D721Med (cell line): ENCODE results near the gene AQR.
"Not testable (repeated sequence)": the region's sequence is repeated elsewhere in the genome, so short reads cannot be mapped to it uniquely, and the experiment has no call there.

ENCODE experiments used
- DNase-seq: peaks from one replicate; pipeline ENCODE4 v3.0.0; 2011; ENCODE audit warnings: low spot score; ENCODE audit not compliant: insufficient read length
- FAIRE-seq: peaks from 2 replicates; lab custom pipeline; 2011; peaks lifted over from hg19 to GRCh38; lab: Jason Lieb, UNC
- CTCF ChIP-seq: IDR thresholded peaks from 2 replicates; pipeline ENCODE4 v1.5.1; 2012; ENCODE audit warnings: mild to moderate bottlenecking, control low read depth; ENCODE audit not compliant: insufficient read depth; ENCODE audit errors: missing control alignments

AQR gene

GRCh38 chr15:34828145-34828911 lies 141.2 kb downstream of the AQR start:
- DNase-seq, result no peak
- no peak for TF ChIP-seq CTCF
- peak; percentile 44 for FAIRE-seq

GRCh38 chr15:34821831-34822230 lies 147.7 kb downstream of the AQR start:
- no peak for FAIRE-seq
- no peak for TF ChIP-seq CTCF

GRCh38 chr15:34820110-34820509 lies 149.4 kb downstream of the AQR start:
- FAIRE-seq (no peak), DNase-seq (no peak)
- TF ChIP-seq CTCF, result no peak

More at GRCh38 chr15:34821831-34822230, 147.7 kb downstream of the AQR start:
- no peak for DNase-seq

- no peak for DNase-seq
- TF ChIP-seq CTCF, result no peak
- no peak for FAIRE-seq
Observed at GRCh38 chr15:34818526-34818925, 151.0 kb downstream of the AQR start.

- no peak for TF ChIP-seq CTCF
- DNase-seq, result no peak
- FAIRE-seq, result no peak
Observed at GRCh38 chr15:34815836-34816235, 153.7 kb downstream of the AQR start.

- DNase-seq (no peak), FAIRE-seq (no peak)
- no peak for TF ChIP-seq CTCF
Observed at GRCh38 chr15:34813446-34814190, 155.9 kb downstream of the AQR start.

- not testable (repeated sequence) for FAIRE-seq, DNase-seq
Observed at GRCh38 chr15:34812868-34813365, 156.6 kb downstream of the AQR start.
